ENCODE data around the gene KMT2B.
A peak's percentile ranks its signal among the peaks of the same experiment; 100 is the strongest.

The KMT2B gene

DNA sequence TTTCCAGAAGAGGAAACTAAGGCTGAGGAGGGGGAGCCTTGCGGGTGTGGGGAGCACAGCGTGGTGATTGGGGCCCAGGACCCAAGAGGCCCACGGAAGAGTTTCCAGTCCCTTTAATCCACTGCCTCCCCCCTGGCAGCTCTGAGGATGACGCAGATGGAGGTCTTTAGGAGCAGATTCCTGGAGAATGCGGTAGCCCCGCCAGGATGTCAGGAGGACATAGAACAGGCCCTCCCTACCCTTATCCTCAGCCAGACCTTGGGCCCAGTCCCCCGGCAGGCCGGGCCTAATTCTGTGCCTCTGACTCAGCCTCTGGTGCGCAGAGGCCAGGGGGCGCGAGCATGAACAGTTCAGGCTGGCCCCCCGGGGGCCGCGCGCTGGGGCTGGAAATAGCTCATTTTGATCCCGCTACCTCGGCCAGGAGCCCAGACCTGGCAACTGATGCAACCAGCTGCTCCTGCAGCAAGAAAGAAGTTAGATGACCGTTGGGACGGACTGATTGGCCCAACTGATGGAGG lies 39.5 kb downstream of the KMT2B start:
- peak overlapping the region; percentile 91 for H2AK5ac ChIP-seq (ENCODE audit: low read length)
- H3K27ac ChIP-seq (ENCODE audit: low read depth, low read length), result peak overlapping the region; percentile 93
- peak overlapping the region; percentile 85 for H3K18ac ChIP-seq (ENCODE audit: low read length)
- no peak overlapping the region for H3K4me3 ChIP-seq (ENCODE audit: low read depth, low read length)
- DNase-seq, result peak; percentile 95
- no CpG with 5 or more reads among the region's 19 CpGs for WGBS (ENCODE audit: extremely low coverage, insufficient coverage, insufficient read length)
- H3K4me1 ChIP-seq (ENCODE audit: control insufficient read depth in 1 of 2, insufficient read depth in 2 of 2, low read length in 2 of 2), result peaks cover 29 to 31% of the 10 kb centered on the region in 2 experiments
- peak overlapping the region; percentile 69 for H3K4me2 ChIP-seq (ENCODE audit: low read length)
- peaks cover 6% of the 10 kb centered on the region for H3K79me2 ChIP-seq (ENCODE audit: control insufficient read depth, insufficient read depth, low read length, poor library complexity)
- peak overlapping the region; percentile 87 for H4K8ac ChIP-seq (ENCODE audit: low read depth, low read length)
- H4K91ac ChIP-seq (ENCODE audit: low read depth, low read length), result peak overlapping the region; percentile 91
- H3K79me1 ChIP-seq (ENCODE audit: low read length), result peaks cover 27% of the 10 kb centered on the region
- H3K9me3 ChIP-seq (ENCODE audit: insufficient read depth, low read depth, low read length), result peaks cover 4% of the 10 kb centered on the region
- peak overlapping the region; percentile 84 for H3K14ac ChIP-seq (ENCODE audit: low read length)
- peak overlapping the region; percentile 93 for H2BK120ac ChIP-seq (ENCODE audit: insufficient read depth, low read length, poor library complexity)
- H4K12ac ChIP-seq (ENCODE audit: low read depth, low read length), result peak overlapping the region; percentile 84
- peaks cover 40 to 42% of the 10 kb centered on the region in 2 experiments for H3K36me3 ChIP-seq (ENCODE audit: control insufficient read depth in 1 of 2, insufficient read depth in 2 of 2, low read length in 2 of 2)
- peak overlapping the region; percentile 58 for H2AFZ ChIP-seq (ENCODE audit: insufficient read depth, low read length, poor library complexity)
- H3K4ac ChIP-seq (ENCODE audit: low read depth, low read length), result peak overlapping the region; percentile 71
- peak overlapping the region; percentile 83 for H2BK12ac ChIP-seq (ENCODE audit: low read length)
- H3K27me3 ChIP-seq (ENCODE audit: insufficient read depth, low read length), result no peaks in the 10 kb centered on the region
- no peak overlapping the region for H3K23ac ChIP-seq (ENCODE audit: low read length)
- H2BK5ac ChIP-seq (ENCODE audit: low read depth, low read length, poor library complexity), result peak overlapping the region; percentile 88
- H3K9ac ChIP-seq (ENCODE audit: low read length), result peak overlapping the region; percentile 64

DNA sequence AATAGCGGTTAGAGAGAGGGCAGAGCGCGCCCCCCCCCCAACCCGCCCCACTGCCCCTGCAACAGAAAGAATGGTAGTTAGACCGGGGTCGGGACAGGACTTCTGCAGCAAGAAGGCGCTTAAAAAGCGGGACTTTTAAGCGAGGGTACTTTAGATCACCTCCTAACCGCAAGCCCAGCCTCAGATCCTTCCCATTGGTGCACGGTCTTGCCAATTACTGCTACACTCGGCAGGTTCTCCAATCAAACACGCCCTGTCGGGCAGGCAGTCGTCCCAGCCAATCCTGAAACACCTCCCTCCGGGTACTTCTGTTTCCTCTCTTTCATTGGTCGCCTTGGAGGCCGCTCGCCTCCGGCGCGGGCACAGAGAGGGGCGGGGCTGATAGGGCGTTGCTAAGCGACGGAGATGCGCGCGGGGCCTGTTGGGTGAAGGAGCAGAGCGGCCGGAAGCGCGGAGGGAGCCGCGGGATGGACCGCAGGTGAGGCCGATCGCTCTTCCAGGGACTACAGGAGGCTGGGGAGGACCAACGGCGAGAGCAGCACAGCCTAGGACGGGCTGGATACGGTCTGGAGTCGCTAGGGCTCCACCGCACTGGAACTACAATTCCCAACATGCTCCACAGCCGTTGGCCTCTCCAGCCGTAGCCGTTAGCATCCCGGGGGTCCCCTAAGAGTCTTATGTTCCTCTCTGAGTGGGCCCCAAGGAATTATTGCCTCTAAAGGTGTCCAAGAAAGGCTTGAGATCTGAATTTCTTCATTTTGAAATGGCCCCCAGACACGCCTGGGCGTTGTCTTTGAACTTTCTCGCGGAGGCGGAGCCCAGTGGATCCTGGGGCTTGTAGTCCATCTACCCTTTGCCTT lies 40.2 kb downstream of the KMT2B start, which contains the start of gene PROSER3:
Gene PROSER3, plus strand, starts transcription at position 428 of the 860 bp plus-strand sequence. Its CDS starts 40 bp downstream, at position 468.
- H3K18ac ChIP-seq (ENCODE audit: low read length), result peak within 1 kb of the TSS; percentile 89
- peak; percentile 99 for DNase-seq
- H2AK5ac ChIP-seq (ENCODE audit: low read length), result peak within 1 kb of the TSS; percentile 91
- H3K23ac ChIP-seq (ENCODE audit: low read length), result no peak within 1 kb of the TSS
- peak within 1 kb of the TSS; percentile 95 for H4K91ac ChIP-seq (ENCODE audit: low read depth, low read length)
- peak within 1 kb of the TSS; percentile 90 for H3K9ac ChIP-seq (ENCODE audit: low read length)
- peak within 1 kb of the TSS; percentile 88 for H2BK5ac ChIP-seq (ENCODE audit: low read depth, low read length, poor library complexity)
- H2BK120ac ChIP-seq (ENCODE audit: insufficient read depth, low read length, poor library complexity), result peak within 1 kb of the TSS; percentile 93
- H3K14ac ChIP-seq (ENCODE audit: low read length), result peak within 1 kb of the TSS; percentile 91
- peak within 1 kb of the TSS; percentile 93 for H4K8ac ChIP-seq (ENCODE audit: low read depth, low read length)
- H2AFZ ChIP-seq (ENCODE audit: insufficient read depth, low read length, poor library complexity), result peak within 1 kb of the TSS; percentile 75
- peak within 1 kb of the TSS; percentile 93 for H3K27ac ChIP-seq (ENCODE audit: low read depth, low read length)
- peak within 1 kb of the TSS; percentile 69 for H3K4me2 ChIP-seq (ENCODE audit: low read length)
- peaks cover 33 to 36% of the 10 kb centered on the region in 2 experiments for H3K36me3 ChIP-seq (ENCODE audit: control insufficient read depth in 1 of 2, insufficient read depth in 2 of 2, low read length in 2 of 2)
- H3K9me3 ChIP-seq (ENCODE audit: insufficient read depth, low read depth, low read length), result peaks cover 4% of the 10 kb centered on the region
- peak within 1 kb of the TSS; percentile 85 for H4K12ac ChIP-seq (ENCODE audit: low read depth, low read length)
- H2BK12ac ChIP-seq (ENCODE audit: low read length), result peak within 1 kb of the TSS; percentile 83
- peaks cover 6% of the 10 kb centered on the region for H3K79me2 ChIP-seq (ENCODE audit: control insufficient read depth, insufficient read depth, low read length, poor library complexity)
- H3K4ac ChIP-seq (ENCODE audit: low read depth, low read length), result peak within 1 kb of the TSS; percentile 71
- peaks cover 27% of the 10 kb centered on the region for H3K79me1 ChIP-seq (ENCODE audit: low read length)
- peaks cover 29 to 31% of the 10 kb centered on the region in 2 experiments for H3K4me1 ChIP-seq (ENCODE audit: control insufficient read depth in 1 of 2, insufficient read depth in 2 of 2, low read length in 2 of 2)
- H3K4me3 ChIP-seq (ENCODE audit: low read depth, low read length), result peak within 1 kb of the TSS; percentile 86
- no CpG with 5 or more reads among the region's 53 CpGs for WGBS (ENCODE audit: extremely low coverage, insufficient coverage, insufficient read length)
- no peaks in the 10 kb centered on the region for H3K27me3 ChIP-seq (ENCODE audit: insufficient read depth, low read length)

- Histone ChIP-seq H3K27me3 (ENCODE audit: insufficient read depth, low read length) (no peaks in the 10 kb centered on the region), H3K18ac (ENCODE audit: low read length) (no peak overlapping the region), H4K91ac (ENCODE audit: low read depth, low read length) (no peak overlapping the region), H3K4me2 (ENCODE audit: low read length) (no peak overlapping the region), H3K79me2 (ENCODE audit: control insufficient read depth, insufficient read depth, low read length, poor library complexity) (peaks cover 6% of the 10 kb centered on the region), H2AFZ (ENCODE audit: insufficient read depth, low read length, poor library complexity) (no peak overlapping the region), H3K27ac (ENCODE audit: low read depth, low read length) (no peak overlapping the region), H2BK12ac (ENCODE audit: low read length) (no peak overlapping the region), H2BK120ac (ENCODE audit: insufficient read depth, low read length, poor library complexity) (no peak overlapping the region), H3K36me3 (ENCODE audit: control insufficient read depth in 1 of 2, insufficient read depth in 2 of 2, low read length in 2 of 2) (peaks cover 25 to 28% of the 10 kb centered on the region in 2 experiments), H4K12ac (ENCODE audit: low read depth, low read length) (no peak overlapping the region), H4K8ac (ENCODE audit: low read depth, low read length) (no peak overlapping the region), H3K4ac (ENCODE audit: low read depth, low read length) (no peak overlapping the region), H3K9ac (ENCODE audit: low read length) (no peak overlapping the region), H3K23ac (ENCODE audit: low read length) (no peak overlapping the region), H2BK5ac (ENCODE audit: low read depth, low read length, poor library complexity) (no peak overlapping the region), H3K4me1 (ENCODE audit: control insufficient read depth in 1 of 2, insufficient read depth in 2 of 2, low read length in 2 of 2) (peaks cover 26 to 31% of the 10 kb centered on the region in 2 experiments), H3K9me3 (ENCODE audit: insufficient read depth, low read depth, low read length) (no peaks in the 10 kb centered on the region), H3K79me1 (ENCODE audit: low read length) (peaks cover 27% of the 10 kb centered on the region), H3K4me3 (ENCODE audit: low read depth, low read length) (no peak overlapping the region), H2AK5ac (ENCODE audit: low read length) (no peak overlapping the region), H3K14ac (ENCODE audit: low read length) (no peak overlapping the region)
- WGBS (ENCODE audit: extremely low coverage, insufficient coverage, insufficient read length), result no CpG with 5 or more reads among the region's 2 CpGs
- no peak for DNase-seq
These were observed 41.9 kb downstream of the KMT2B start for GRCh38 chr19:35759697-35760096.

DNA sequence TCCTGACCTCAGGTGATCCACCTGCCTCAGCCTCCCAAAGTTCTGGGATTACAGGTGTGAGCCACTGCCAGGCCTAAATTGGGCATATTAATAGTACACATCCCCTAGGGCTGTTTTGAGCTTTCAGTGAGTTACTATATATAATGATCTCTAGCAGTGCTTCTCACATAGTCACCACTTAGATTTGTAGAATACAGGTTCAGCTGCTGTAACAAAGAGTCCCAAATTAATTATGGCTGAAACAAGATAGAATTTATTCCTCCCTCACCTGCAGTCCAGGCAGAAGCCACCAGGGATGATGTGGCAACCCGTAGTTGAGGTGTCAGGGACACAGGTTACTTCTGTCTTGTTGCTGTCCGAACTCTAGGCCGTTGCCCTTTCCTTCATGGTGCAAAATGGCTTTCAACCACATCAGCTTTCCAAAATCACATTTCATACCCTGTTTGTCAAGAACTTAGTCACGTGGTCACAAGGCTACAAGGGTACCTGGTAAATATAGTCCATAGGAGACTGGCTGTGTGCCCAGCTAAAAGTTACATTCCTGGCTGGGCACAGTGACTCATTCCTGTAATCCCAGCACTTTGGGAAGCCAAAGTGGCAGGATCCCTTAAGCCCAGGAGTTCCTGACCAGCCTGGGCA lies 43.0 kb downstream of the KMT2B start:
- Histone ChIP-seq H4K12ac (ENCODE audit: low read depth, low read length) (no peak overlapping the region), H3K79me1 (ENCODE audit: low read length) (peaks cover 20% of the 10 kb centered on the region), H3K36me3 (ENCODE audit: control insufficient read depth in 1 of 2, insufficient read depth in 2 of 2, low read length in 2 of 2) (peaks cover 27 to 36% of the 10 kb centered on the region in 2 experiments), H3K4me3 (ENCODE audit: low read depth, low read length) (no peak overlapping the region), H4K8ac (ENCODE audit: low read depth, low read length) (no peak overlapping the region), H3K79me2 (ENCODE audit: control insufficient read depth, insufficient read depth, low read length, poor library complexity) (peaks cover 6% of the 10 kb centered on the region), H3K4me1 (ENCODE audit: control insufficient read depth in 1 of 2, insufficient read depth in 2 of 2, low read length in 2 of 2) (peaks cover 16 to 20% of the 10 kb centered on the region in 2 experiments), H3K9ac (ENCODE audit: low read length) (no peak overlapping the region), H3K27ac (ENCODE audit: low read depth, low read length) (no peak overlapping the region), H3K4me2 (ENCODE audit: low read length) (no peak overlapping the region), H2AFZ (ENCODE audit: insufficient read depth, low read length, poor library complexity) (no peak overlapping the region), H3K23ac (ENCODE audit: low read length) (no peak overlapping the region), H2AK5ac (ENCODE audit: low read length) (no peak overlapping the region), H3K4ac (ENCODE audit: low read depth, low read length) (no peak overlapping the region), H3K27me3 (ENCODE audit: insufficient read depth, low read length) (no peaks in the 10 kb centered on the region), H3K18ac (ENCODE audit: low read length) (no peak overlapping the region), H4K91ac (ENCODE audit: low read depth, low read length) (no peak overlapping the region), H3K14ac (ENCODE audit: low read length) (no peak overlapping the region), H2BK120ac (ENCODE audit: insufficient read depth, low read length, poor library complexity) (no peak overlapping the region), H2BK5ac (ENCODE audit: low read depth, low read length, poor library complexity) (no peak overlapping the region), H2BK12ac (ENCODE audit: low read length) (no peak overlapping the region), H3K9me3 (ENCODE audit: insufficient read depth, low read depth, low read length) (no peaks in the 10 kb centered on the region)
- DNase-seq, result no peak
- WGBS (ENCODE audit: extremely low coverage, insufficient coverage, insufficient read length), result no CpG with 5 or more reads among the region's 4 CpGs

Data from trophoblast cell (in vitro differentiated cells and primary cell).